ENCODE measurements around the gene HLA-DOB.

DNA sequence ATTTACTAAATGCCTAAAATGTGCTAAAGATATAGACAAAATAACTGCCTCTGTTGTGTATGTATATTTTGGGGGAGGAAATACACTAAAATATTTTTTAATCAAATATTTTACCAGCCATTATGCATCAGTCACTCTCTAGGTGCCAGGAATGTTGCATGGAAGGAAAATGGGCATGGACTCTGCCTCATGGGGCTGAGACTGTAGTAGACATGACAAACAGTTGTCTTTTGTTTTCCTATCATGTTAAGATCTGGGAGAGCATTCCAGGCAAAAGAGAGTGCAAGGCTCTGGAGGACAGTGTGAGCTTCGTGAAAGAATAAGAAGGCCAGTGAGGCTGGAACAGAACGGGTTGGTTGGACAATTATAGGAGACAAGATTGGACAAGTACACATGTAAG, 26.5 kb downstream of the HLA-DOB start:
- TF ChIP-seq, protein P1, sequence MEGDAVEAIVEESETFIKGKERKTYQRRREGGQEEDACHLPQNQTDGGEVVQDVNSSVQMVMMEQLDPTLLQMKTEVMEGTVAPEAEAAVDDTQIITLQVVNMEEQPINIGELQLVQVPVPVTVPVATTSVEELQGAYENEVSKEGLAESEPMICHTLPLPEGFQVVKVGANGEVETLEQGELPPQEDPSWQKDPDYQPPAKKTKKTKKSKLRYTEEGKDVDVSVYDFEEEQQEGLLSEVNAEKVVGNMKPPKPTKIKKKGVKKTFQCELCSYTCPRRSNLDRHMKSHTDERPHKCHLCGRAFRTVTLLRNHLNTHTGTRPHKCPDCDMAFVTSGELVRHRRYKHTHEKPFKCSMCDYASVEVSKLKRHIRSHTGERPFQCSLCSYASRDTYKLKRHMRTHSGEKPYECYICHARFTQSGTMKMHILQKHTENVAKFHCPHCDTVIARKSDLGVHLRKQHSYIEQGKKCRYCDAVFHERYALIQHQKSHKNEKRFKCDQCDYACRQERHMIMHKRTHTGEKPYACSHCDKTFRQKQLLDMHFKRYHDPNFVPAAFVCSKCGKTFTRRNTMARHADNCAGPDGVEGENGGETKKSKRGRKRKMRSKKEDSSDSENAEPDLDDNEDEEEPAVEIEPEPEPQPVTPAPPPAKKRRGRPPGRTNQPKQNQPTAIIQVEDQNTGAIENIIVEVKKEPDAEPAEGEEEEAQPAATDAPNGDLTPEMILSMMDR (IDR thresholded peaks at IDR 0.05) = no peak
- TF ChIP-seq EP300 (IDR thresholded peaks at IDR 0.05) (no peak), POLR2AphosphoS5 (IDR thresholded peaks at IDR 0.05) (no peak), POLR2A (IDR thresholded peaks at IDR 0.05) (no peak)

All from upper lobe of left lung (tissue), 4 donors.